Right kidney (tissue), 1 donor: ENCODE data around the gene APOBEC3H.

ENCODE experiments used
- DNase-seq: peaks from one replicate; pipeline ENCODE4 v3.0.0-alpha.2; 2016

Gene APOBEC3H

DNA sequence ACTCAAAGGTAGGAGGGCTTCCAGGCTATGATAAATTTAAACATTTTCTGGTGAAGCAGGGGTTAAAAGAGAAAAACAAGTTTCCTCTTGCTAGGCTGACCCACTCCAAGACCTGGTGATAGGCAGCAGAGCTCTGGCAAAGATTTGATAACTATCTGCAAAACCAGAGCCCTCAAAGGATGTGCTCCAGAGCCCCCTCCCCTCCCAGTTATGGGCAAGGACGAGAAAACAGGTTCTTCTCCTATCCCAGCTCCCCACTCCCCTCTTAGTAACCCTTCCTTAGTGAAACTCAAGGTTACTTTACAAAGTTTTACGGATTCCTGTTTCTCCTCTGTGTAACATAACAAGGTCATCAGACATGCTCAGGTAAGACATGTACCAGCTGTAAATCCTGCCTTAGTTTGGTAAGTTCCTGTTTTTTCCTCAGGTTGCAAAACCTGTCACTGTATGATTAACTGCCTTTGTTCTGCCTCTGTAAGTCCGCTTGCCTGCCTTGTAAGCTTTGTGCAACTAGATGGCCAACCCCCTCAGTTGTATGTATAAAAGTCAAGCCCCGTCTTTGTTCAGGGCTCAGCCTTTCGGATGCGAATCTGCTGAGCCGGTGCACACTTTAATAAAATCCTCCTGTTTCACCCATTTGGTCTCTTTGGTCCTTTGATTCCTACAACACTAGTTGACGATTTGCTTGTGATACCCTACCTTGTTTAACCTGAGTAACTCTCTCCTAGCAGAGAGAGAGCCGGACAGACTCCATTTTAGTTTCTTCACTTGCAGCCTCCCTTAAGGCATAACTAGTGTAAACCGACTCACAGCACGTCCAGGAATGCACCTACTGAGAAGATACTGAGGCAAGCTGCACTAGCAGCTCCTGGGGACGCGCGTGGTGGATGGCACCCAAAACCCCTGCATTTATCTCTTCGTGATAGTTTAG, 13.9 kb downstream of the APOBEC3H start:
- peak; percentile 51 for DNase-seq

DNA sequence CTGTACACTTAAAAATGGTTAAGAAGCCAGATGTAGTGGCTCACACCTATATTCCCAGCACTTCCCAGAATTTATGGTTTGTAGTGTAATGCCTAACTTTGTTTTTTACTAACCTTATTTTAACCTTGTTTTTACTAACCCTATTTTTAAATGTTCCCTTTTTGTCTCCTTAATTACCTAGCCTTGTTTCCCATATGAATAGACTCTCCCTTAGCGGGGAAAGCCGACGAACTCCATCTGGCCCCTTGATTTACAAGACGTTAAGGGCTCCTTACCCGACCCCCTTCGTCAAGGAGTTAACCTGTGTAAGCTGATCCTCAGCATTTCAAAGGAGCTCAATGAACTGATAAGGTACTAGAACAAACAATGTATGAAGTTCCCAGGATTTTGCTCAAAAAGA, 17.1 kb downstream of the APOBEC3H start:
- DNase-seq, result no peak

DNA sequence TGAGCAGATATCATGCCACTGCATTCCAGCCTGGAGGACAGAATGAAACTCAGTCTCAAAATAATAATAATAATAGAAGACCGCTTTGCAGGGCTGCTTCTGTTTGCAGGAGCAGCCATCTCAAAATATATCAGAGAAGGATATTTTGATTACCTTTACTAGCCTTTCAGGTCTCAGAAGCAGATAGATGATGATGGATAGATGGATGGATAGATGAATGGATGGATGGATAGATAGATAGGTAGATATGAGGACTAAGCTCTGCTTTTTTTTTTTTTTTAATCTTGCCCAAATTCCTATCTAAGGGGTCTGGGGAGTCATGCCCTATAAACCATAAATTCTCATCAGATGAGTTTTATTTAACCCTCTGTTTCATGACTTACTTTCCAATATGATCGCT, 18.5 kb downstream of the APOBEC3H start:
- DNase-seq, result no peak

DNA sequence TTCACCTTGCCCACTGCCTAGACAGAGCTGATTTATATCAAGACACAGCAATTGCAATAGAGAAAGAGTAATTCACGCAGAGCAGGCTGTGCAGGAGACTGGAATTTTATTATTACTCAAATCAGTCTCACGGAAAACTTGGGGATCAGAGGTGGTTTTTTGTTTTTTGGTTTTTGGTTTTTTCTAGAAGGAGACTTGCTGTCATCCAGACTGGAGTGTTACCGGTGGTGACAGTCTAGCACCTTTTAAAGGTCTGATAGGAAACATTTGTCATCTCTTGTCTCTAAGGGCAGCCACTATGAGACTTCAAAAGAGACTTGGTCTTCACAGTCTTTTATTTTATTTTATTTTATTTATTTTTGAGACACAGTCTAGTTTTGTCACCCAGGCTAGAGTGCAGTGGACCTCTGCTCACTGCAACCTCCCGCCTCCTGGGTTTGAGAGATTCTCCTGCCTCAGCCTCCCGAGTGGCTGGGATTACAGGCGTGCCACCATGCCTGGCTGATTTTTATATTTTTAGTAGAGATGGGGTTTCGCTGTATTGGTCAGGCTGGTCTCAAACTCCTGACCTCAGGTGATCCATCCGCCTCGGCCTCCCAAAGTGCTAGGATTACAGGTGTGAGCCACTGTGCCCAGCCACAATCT, 19.1 kb downstream of the APOBEC3H start:
- DNase-seq, result no peak

DNA sequence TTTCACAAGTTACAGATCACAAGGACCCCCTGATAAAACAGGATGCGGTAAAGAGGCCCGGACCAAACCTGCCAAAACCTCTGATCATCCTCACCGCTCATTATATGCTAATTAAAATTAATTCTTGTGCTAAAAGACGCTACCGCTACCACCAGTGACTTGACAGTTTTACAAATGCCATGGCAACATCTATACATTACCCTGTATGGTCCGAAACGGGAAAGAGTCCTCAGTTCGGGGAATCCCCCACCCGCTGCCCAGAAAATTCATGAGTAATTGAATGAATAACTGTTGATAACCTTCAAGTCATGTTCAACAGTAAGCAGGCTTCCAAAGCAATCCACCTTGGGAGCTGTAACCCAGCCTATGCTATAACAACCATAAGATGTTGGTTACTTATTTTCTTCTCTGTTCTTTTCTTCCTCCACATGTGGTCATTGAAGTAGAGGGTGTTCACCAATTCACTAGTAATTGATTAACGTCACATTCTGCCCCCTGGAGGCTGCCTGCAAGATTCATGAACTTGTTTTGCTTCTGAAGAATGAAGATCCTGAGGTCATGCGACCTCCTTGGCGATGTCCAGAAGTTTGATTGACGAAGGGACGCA, 20.6 kb downstream of the APOBEC3H start:
- DNase-seq, result no peak

DNA sequence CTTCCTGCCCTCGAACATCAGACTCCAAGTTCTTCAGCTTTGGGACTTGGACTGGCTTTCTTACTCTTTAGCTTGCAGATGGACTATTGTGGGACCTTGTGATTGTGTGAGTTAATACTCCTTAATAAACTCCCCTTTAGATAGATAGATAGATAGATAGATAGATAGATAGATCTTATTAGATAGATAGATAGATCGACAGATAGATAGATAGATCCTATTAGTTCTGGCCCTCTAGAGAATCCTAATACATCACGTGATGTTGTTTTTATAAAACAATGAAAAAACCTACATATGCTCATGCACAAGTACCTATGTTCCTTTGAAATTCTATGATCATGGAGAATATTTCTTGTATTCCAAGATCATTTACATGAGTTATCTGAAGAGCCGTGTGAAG, 23.9 kb downstream of the APOBEC3H start:
- DNase-seq, result no peak

DNA sequence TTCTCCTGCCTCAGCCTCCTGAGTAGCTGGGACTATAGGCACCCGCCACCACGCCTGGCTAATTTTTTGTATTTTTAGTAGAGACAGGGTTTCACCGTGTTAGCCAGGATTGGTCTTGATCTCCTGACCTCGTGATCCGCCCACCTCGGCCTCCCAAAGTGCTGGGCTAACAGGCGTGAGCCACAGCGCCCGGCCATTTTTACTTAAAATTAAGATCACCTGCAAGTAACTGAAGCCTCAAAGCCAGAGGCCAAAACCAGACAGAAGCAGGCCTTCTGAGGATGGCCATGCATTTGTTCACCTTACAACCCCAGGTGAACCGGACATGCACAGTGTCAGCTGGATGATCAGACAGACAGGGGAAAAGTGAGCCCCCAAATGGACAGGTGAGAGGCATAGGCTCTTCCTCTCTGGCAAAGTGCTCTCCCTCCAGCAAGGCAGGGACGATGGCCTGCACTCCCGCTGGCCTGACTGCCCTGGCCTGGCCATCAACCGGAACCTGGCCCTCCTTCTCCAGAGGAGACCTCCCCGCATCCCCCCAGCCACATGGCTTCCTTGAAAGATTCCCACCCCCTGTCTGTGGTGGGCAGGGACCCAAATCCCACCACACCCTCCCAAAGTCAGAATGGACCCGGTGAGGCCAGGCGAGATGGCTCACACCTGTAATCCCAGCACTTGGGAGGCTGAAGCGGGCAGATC, 25.9 kb downstream of the APOBEC3H start:
- DNase-seq, result no peak

DNA sequence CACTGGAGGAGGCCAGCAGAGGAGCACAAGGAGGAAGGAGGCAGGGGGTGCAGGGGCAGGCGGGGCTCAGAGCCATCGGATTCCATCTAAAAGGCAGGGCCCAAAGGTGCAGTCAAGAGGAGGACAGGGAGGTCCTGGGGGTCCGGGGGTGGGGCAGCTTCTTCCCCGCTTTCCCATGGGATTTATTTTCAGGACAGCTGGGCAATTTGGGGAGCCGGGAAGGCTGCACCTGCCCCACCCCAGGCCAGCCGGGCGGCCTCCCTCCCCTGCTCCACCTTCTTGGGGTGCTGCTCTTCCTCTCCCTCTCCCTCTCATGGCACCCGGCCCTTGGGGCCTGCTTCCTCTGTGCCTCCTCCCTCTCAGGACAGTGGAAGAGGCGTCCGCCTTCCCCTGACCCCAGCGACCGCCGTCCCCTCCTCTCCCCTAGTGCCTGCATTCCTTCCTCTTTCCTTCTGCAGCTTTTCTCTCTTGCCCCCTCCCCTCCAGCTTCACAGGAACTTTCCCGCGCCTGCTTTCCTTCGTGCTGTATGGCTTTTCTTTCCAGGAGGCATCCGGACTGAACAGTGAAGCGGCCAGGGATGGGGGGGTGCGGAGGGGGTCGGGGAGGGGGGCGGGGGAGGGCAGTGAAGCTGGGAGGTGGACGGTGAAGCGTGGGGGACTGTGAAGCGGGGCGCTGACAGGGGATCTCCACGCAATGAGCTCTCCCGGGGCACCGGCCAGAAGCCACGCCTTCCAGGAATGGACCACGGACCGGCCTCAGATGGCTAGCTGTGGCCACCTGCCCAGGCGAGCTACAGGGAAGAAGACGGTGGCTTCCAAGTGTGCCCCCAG, 26.9 kb downstream of the APOBEC3H start:
- no peak for DNase-seq

DNA sequence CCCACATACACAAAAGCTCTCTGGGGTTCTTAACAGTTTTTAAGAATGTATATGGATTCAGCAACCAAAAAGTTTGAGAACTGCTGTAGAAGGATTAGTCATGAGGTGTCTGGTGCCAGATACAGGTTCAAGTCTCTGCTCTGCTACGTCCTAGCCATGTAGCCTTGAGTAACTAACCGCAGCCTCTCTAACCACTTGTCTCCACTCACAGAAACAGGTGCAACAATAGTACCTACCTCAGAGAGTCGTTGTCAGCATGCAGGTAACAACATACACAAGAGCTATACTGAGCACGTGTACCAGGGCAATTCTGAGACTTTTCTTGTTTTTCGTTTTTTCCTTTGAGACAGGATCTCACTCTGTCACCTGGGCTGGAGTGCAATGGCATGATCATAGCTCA, 28.6 kb downstream of the APOBEC3H start:
- no peak for DNase-seq

DNA sequence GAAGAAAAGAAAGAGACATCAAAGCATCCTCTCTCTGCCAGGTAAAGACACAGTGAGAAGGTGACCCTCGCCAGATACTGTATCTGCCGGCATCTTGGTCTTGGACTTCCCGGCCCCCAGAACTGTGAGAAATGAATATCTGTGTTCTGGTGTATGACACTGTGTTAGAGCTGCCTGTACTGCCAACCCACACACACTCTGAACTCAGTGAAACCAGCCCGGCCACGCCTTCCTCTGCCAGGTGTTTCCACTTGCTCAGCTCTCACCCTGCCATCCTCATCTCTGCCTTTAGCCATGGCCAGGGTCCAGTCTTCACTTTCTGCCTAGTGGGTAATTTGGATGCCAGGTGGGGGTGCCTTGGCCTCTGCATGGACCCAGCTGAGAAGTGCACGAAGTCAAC, 31.5 kb downstream of the APOBEC3H start:
- no peak for DNase-seq

DNA sequence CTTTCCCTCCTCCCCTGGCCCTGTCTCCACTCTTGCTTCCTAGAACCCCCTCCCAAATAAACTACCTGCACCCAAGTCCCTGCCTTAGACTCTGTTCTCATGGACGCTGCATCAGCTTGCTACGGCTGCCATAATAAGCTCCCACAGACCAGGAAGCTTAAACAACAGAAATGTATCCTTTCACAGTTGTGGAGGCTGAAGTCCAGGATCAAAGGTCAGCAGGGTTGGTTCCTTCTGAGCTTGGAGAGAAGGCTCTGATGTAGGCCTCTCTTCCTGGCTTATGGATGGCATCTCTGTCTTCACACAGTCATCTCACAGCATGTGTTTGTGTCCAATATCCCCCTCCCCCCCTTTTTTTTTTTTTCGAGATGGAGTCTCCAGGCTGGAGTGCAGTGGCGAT, 32.0 kb downstream of the APOBEC3H start:
- no peak for DNase-seq

DNA sequence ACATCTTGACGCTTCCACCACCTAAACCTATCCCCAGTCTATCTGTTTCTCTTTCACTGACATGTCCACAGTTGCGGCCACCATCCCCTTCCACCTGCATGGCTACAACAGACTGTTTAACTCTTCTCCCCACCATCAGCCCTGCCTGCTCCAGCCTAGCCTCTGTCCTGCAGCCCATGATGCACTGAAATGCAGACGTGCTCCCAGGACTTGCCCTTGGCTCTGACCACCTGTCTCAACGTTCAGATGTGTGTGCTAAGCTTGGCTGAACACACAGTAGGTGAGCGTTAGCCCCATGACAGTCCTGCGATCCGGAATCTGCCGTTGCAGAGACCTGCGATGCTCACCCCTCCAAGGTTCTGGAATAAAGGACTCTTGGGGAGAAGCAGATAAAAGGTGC, 32.7 kb downstream of the APOBEC3H start:
- DNase-seq, result no peak

DNA sequence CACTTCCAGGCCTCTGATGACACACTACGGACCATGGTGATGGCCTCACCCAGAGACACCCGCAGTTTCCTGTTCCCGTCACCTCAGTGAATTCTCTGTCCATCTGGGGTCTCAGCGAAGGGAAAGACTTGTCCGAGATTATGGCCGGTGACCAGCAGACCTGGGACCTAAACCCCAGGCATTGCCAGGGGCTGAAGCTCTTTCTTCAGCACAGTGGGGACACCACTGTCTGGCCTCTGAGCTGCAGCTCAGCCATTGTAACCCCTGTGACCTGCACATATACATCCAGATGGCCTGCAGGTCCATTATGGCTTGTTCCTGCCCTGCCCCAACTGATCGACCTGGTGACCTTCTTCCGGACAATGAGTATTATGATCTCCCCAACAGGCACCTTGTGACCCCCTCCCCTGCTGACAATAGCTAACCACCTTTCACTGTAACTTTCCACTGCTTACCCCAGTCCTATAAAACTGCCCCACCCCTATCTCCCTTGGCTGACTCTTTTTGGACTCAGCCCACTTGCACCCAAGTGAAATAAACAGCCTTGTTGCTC, 33.2 kb downstream of the APOBEC3H start:
- no peak for DNase-seq

DNA sequence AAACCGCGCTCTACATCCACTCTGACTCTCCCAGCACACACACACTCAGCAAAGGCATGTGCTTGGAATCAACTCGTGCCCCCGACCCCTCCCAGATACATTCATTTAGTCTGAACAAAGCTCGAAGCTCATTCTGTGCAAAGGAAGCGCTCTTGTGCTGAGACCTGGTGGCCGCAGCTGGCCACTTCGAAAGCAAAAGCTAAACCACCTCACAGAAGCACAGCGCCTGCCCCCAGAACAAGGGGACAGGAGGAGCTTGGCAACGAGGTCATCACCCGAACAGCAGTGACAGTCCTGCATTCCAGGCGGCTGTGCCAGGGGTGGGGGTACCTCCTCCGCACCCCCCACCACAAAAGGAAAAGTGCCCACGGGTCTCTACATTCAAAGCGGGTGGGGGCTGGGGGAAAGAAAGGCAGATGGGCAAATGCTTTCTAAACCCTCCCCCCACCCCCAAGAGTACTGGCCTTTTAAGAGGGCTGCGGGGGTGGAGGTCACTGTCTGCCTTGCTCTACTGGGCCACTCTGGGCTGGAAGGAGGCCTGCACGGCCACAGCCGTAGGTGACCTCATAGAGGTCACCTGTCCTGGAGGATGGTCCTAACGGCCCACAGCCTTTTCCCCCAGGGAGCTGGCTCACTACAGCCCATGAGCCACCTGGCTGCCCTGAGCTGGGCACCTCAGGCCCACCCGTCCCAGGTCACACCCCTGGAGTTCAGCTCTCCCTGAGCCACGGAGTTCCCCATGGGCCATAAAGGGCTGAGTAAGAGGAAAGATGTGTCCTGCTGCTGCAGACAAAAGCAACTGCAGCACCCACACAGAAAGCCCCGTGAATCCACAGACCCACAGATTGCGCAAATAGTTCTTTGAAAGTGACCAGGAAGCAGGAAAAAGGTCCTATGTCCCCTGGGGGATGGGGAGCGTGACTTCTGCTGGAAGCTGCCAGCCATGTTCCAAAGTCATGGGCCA, 34.1 kb downstream of the APOBEC3H start:
- DNase-seq, result no peak

DNA sequence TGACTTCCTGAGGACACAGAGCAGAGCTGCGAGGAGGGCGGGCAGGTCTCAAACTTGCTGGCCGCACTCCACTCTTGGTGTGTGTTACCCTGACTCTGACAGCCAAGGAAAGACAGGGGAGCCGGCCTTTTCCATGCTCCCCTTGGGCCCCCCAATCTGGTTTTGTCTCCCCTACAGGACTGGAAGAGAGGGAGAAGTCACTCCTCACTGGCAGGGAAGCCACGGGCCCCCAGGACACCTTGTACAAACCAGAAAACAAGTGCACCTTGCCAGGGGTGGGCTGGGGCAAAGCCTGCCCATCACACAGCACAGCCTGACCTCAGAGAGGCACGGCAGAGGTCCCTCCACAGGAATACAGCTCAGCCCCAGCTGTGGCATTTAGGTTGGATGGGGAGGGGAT, 35.2 kb downstream of the APOBEC3H start:
- DNase-seq, result no peak

DNA sequence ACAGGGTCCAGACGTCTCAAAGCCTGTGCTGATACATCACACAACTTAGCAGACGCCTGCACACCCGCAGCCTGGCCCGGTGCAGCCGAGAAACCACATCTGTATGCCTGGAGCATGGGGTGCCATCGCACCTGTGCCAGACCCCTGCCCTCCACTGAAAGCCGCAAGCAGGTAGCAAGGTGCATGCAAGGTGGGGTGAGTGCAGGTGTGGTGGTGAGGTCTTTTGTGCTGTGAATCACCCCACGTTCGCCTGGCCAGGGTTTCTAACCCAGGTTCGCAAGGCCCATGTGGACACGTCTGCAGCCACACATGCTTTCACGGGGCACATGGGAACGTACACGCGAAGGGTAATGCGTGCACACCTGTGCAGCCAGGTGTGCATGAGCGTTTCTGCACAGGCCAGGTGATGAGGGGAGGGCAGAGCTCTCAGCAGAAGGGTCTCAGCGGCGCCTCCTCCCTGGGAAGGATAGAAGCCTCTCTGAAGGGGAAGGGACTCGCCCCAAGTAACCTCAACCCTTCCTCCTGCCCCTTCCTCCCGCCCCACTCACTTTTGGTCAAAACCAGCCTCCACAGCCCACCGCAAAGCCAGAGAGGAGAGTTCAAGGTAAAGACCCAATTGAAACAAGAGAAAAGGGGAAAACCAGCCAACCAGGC, 36.0 kb downstream of the APOBEC3H start:
- DNase-seq, result no peak

DNA sequence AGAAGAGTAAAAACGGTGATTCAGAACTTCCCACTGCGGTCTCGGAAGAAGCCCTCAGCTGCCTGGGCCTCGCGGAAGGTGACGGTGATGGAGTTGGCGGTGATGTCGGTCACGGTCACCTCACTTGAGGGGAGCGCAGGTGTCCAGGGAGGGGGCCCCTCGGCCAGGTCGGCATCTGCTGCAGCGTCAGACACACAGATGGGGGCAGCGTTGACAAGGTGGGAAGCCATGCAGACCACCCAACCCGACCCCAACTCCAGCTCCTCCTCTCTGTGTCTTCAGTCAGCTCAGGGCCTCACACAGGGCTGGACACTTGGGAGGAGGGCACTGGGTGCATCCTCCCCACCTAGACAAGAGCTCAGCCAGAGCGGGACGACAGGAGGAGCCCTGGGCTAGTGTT, 36.8 kb downstream of the APOBEC3H start:
- DNase-seq, result no peak

DNA sequence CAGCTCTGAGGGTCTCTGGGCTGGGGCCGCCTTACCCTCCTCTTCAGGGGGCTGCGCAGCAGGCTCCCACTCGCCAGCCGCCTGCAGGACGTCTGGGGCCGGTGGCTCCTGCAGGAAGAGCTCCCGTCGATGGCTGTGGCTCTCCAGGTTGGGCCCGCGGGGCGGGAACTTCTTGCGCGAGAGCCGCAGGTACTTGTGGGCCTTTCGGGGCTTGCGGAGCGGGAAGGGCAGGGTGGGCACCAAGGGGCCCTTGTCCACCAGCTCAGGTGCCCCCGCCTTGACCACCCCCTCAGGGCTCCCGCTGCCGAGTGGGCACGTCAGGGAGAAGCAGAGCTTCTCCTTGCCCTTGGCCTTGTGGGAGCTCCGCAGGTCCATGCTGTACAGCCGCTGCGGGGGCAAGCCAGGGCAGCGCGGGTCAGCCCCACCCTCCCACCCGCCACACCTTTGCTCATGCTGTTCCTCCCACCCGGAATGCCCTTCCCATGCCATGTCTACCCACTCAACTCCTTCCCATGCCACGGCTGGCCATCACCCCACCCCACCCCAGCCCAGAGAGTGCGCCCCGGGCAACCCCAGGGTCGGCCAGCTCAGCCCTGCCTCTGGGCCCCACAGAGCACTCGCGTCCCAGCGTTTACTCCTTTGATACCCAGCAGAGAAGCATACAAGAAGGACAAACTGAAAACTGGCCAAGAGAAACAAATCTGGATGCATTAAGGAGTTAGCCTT, 37.5 kb downstream of the APOBEC3H start:
- DNase-seq, result no peak
